HEK293 (cell line): ENCODE measurements around the gene MARCKSL1.

Experiments
- CTCF ChIP-seq: fragments of 450-650 bp; formaldehyde crosslinking; IDR thresholded peaks from 2 replicates; pipeline ENCODE4 v1.5.1; 2016; ENCODE audit warnings: missing biosample characterization, missing genetic modification characterization
- PBX3 ChIP-seq: sonication (generic); formaldehyde crosslinking; IDR thresholded peaks from 2 replicates; pipeline ENCODE4 v1.8.1; 2022; ENCODE audit warnings: mild to moderate bottlenecking, moderate library complexity, missing genetic modification reagents
- SETDB1 ChIP-seq: IDR thresholded peaks from one replicate; pipeline ENCODE4 v1.6.1; 2017; ENCODE audit warnings: mild to moderate bottlenecking, low read length, moderate library complexity, mixed read lengths; ENCODE audit not compliant: insufficient read length
- ZBTB1 ChIP-seq: fragments of 450-650 bp; formaldehyde crosslinking; IDR thresholded peaks from 2 replicates; pipeline ENCODE4 v1.5.1; 2016; ENCODE audit warnings: missing biosample characterization, missing genetic modification characterization
- ZNF10 ChIP-seq: fragments of 450-650 bp; formaldehyde crosslinking; IDR thresholded peaks from 2 replicates; pipeline ENCODE4 v1.5.1; 2017; ENCODE audit warnings: missing biosample characterization, missing genetic modification characterization
- ZNF658 ChIP-seq: fragments of 450-650 bp; formaldehyde crosslinking; IDR thresholded peaks from 2 replicates; pipeline ENCODE4; 2016; ENCODE audit warnings: missing biosample characterization, missing genetic modification characterization

- TF ChIP-seq CTCF (tag by site-specific recombination): no peak
- no peak for TF ChIP-seq ZNF10 (tag by site-specific recombination)
- no peak for TF ChIP-seq SETDB1
- no peak for TF ChIP-seq ZBTB1 (tag by site-specific recombination)
- no peak for TF ChIP-seq ZNF658 (tag by site-specific recombination)
- TF ChIP-seq PBX3 (CRISPR knock-in tag): no peak
These were observed 28.7 kb downstream of the MARCKSL1 start for GRCh38 chr1:32307324-32307723.
